Right cardiac atrium (tissue), 5 donors: Measurements from ENCODE around the gene SLC35B2. TPM values are rescaled to one million over a fixed set of nuclear protein-coding genes. Genes with fewer than 3 reads are reported as not detected.

Experiments used
- ATAC-seq, 2 donors: fragments of 200-7000 bp; cut with Tn5 transposase; one replicate each; pipeline versions ENCODE4 v1.8.0 to v1.9.1; 2020; ENCODE audit warnings: moderate library complexity in 2 of 2, mild to moderate bottlenecking in 1 of 2
- DNase-seq, 3 donors: peaks; one replicate each; pipeline ENCODE4 v3.0.0-alpha.2; 2020
- H3K27ac ChIP-seq: one replicate; pipeline ENCODE4 v1.5.1; 2013; ENCODE audit warnings: mild to moderate bottlenecking, low read length, control low read depth, moderate library complexity
- H3K27me3 ChIP-seq: one replicate; pipeline ENCODE4 v1.6.1; 2013; ENCODE audit not compliant: control insufficient read depth, insufficient read depth
- H3K4me1 ChIP-seq: one replicate; pipeline ENCODE4 v1.6.1; 2013; ENCODE audit warnings: low read length; ENCODE audit not compliant: control insufficient read depth, insufficient read depth
- H3K4me3 ChIP-seq: one replicate; pipeline ENCODE4 v1.5.1; 2013; ENCODE audit warnings: low read length, control low read depth
- H3K9me3 ChIP-seq: one replicate; pipeline ENCODE4 v1.6.1; 2013; ENCODE audit warnings: low read length; ENCODE audit not compliant: control insufficient read depth
- WGBS: extraction: QIAGEN DNeasy Blood & Tissue Kit; methylation state at CpG from one replicate; pipeline ENCODE4 v1.1.7; 2013; 5-methylcytosine and 5-hydroxymethylcytosine counted together
- intact Hi-C, 4 donors: fragments of 100-400 bp; cut with DNase I; formaldehyde crosslinking; loops; one replicate each; pipeline versions ENCODE4 v1.11.0 to v1.14.0; 2022 to 2023
- long read RNA-seq, 4 donors: library from polyadenylated mRNA; unstranded; transcript quantifications; one replicate each; pipeline ENCODE4 v2.0.0, GENCODE V29; 2020 to 2021
- polyA plus RNA-seq: library from polyadenylated mRNA; stranded (reverse); fragments of 200-250 nt; gene quantifications from one replicate; pipeline ENCODE4 v1.2.3, GENCODE V29; 2013
- total RNA-seq, 4 donors: library from RNA; stranded (reverse); fragmentation: NEBNext Ultra II Directional; extraction: Animal tissue kit (Norgen Biotek cat#: 25700); gene quantifications; one replicate each; pipeline ENCODE4 v1.2.1, GENCODE V29; 2021
- donor health status: healthy with polysubstance abuse.
- donor health status: DM: no; HTN: yes; CAD: no.
- donor health status: DM: no; HTN: no; CAD: no.
- donor health status: DM: no; HTN: yes; CAD: no; lungs with severe emphysema.
- donor health status: DM: yes; HTN: yes; CAD: no.

The SLC35B2 gene
- 10 to 100 TPM; 21.0 to 25.2 (median 23.0) TPM for total RNA-seq
- polyA plus RNA-seq = 15.8 TPM
- long read RNA-seq, donor 1, transcript SLC35B2-202 (4 exons, 2,043 nt) = major isoform, 139 of 155 reads
- long read RNA-seq, donor 1, partial matches to known transcripts = 2 of 155 reads
- long read RNA-seq, donor 1, other reads (novel, unspliced or antisense) = 6 of 155 reads
- long read RNA-seq, donor 2, transcript SLC35B2-202 (4 exons, 2,043 nt) = major isoform, 65 of 74 reads
- long read RNA-seq, donor 2, partial matches to known transcripts = 1 of 74 reads
- long read RNA-seq, donor 2, other reads (novel, unspliced or antisense) = 7 of 74 reads
- long read RNA-seq, donor 3, transcript SLC35B2-202 (4 exons, 2,043 nt) = major isoform, 241 of 283 reads
- long read RNA-seq, donor 3, transcript SLC35B2-201 (3 exons, 1,898 nt) = minor isoform, 11 of 283 reads
- long read RNA-seq, donor 3, partial matches to known transcripts = 7 of 283 reads
- long read RNA-seq, donor 3, other reads (novel, unspliced or antisense) = 20 of 283 reads
- long read RNA-seq, donor 4, transcript SLC35B2-202 (4 exons, 2,043 nt) = major isoform, 66 of 73 reads
- long read RNA-seq, donor 4, partial matches to known transcripts = 4 of 73 reads
- long read RNA-seq, donor 4, other reads (novel, unspliced or antisense) = 1 of 73 reads

DNA sequence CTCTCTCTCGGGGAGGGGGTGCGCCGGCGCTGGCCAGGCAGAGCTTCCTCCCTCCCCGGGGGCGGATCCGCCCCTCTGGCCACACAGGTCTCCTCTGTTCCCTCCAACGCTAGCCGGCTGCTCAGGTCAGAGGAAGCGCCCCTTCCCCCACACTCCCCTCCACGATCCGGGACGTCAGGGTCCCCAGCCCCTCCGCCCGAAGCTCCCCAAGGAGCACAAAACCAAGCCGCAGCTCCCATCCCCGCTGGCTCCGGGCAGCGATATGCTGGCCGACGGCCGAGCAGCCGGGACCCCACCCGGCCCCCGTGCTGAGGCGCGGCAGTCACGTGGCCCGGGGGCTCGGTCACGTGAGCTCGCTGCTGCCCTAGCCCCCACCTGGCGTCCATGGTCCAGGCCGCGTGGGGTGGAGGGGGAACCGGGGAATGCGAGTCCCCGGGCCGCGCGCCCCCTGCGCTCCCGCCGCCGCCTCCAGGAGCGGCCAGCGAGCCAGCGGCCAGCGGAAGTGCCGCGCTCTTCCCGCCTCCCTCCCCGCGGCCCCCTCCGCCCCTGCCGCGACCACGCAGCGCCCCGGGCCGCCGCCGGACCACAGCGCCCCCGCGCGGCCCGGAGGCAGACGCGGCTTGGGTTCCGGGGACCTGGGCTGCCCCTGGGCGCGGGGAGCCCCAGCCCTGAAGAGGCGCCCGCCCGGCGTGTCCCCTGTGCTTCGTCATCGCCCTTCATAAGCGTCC lies at the start of gene SLC35B2:
TSS of gene SLC35B2 (minus strand) at position 504 of the 728 bp plus-strand sequence. CDS start at position 386, 118 bp downstream.
- H3K27me3 ChIP-seq = no peaks in the 10 kb centered on the region
- intact Hi-C loops = no loop called here
- no peaks in the 10 kb centered on the region for H3K9me3 ChIP-seq
- ATAC-seq (peak; percentile 70 to 76), DNase-seq (peak; percentile 80 to 91 (median 88))
- peak within 1 kb of the TSS; percentile 71 for H3K27ac ChIP-seq
- WGBS = under 1% methylated on average over 80 of the region's 80 CpGs
- peaks cover 7% of the 10 kb centered on the region for H3K4me1 ChIP-seq
- peak within 1 kb of the TSS; percentile 71 for H3K4me3 ChIP-seq

GRCh38 chr6:44306710-44307109 lies 49.4 kb upstream of the SLC35B2 start:
- no peak overlapping the region for H3K27ac ChIP-seq
- intact Hi-C loops = no loop called here
- H3K4me3 ChIP-seq = no peak overlapping the region
- WGBS = 89% methylated on average over 8 of the region's 8 CpGs
- no peaks in the 10 kb centered on the region for H3K9me3 ChIP-seq
- DNase-seq (no peak), ATAC-seq (no peak)
- H3K27me3 ChIP-seq = no peaks in the 10 kb centered on the region
- H3K4me1 ChIP-seq = no peaks in the 10 kb centered on the region

DNA sequence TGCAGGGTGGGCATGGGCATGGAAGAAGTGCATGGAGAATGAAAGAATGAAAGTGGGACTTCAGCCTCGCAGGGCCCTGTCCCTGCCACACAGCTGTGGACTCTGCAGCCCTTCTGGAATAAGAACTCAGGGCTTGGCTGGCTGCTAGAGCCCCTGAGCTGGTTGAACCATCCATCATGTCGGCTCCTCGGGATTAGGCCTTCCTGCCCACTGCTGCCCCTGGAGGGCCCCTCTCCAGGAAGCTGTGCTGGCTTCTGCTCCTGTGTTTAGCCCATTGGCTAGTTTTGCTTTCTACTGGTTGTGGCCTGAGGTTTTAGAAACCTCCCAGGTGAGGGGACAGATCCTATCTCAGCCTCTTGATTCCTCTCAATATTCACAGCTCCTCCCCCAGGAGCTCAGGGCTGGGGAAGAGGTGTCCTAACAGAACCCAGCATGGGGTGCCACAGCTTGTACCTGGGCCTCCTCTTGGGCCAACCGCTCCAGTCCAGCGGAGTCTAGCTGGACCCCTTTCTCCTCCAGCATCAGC lies 47.9 kb upstream of the SLC35B2 start:
- intact Hi-C loops = no loop called here
- no peak overlapping the region for H3K27ac ChIP-seq
- ATAC-seq = no peak
- H3K9me3 ChIP-seq = no peaks in the 10 kb centered on the region
- no peak overlapping the region for H3K4me3 ChIP-seq
- DNase-seq = no peak
- no peaks in the 10 kb centered on the region for H3K27me3 ChIP-seq
- H3K4me1 ChIP-seq = no peaks in the 10 kb centered on the region
- 84% methylated on average over 5 of the region's 5 CpGs for WGBS

DNA sequence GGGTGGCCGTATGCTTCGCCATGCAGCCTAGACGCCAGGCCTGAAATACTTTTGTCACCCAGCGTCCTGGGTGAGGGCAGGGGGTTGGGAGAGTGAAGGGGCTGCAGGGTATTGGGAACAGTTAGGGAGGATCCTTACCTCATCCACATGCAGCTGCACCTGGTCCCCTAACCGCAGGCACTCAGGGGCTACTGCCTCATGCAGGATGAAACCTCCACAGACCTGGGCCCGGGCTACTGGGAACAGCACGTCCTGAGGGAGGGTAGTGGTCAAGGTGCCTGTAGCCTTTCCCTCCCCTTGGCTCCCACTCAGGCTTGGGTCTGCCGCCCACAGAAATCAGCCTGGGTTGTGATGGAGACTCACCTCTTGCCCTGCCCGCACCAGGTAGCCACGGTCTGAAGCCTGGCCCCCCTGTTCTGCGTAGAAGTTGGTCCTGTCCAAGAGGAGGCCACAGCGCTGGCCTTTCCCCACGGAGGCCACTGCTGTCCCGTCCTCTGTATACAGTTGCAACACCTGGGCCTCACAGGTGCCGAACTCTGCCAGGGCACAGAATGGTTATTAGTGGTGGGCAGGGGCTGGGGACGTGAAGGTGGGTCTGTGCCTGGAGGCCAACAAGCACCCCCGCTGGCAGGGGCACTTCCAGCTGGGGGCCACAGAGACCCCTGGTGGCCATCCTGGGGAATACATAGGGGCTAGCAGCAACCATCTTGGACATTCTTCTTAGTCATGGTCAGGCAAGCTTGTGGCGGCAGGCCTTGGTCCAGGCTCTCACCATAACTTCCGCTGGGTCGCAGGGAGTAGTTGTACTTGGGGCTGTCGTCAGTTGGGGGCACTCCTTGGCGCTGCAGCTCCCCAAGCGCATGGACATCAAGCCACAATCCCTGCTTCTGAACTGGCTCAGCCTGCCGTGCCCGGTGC lies 47.2 kb upstream of the SLC35B2 start:
- no peaks in the 10 kb centered on the region for H3K4me1 ChIP-seq
- ATAC-seq (peak in 1 of 2 donors; percentile 34), DNase-seq (peak in 2 of 3 donors; percentile 60 to 67)
- no peaks in the 10 kb centered on the region for H3K27me3 ChIP-seq
- intact Hi-C loops = no loop called here
- no peak overlapping the region for H3K4me3 ChIP-seq
- H3K27ac ChIP-seq = no peak overlapping the region
- WGBS = 82% methylated on average over 25 of the region's 25 CpGs
- H3K9me3 ChIP-seq = no peaks in the 10 kb centered on the region

DNA sequence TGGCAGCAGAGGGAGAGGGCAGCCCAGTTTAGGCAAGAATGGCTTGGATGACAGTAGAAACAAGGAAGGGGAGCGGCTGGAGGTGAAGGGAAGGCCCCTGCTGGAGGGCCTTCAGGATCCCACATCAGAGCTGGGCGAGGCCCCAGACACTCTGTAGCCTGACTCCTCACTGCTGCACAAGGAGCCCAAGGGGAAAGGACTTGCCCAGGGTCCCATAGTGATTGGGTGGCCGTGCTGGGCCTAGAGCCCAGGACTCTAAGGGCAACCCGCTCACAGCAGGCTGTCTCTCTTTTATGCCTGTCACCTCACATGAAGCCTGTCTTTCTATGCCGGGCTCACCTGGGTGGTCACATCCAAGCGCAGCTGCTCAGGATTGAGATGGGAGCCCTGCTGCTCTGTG lies 46.5 kb upstream of the SLC35B2 start:
- ATAC-seq (no peak), DNase-seq (no peak)
- no peaks in the 10 kb centered on the region for H3K27me3 ChIP-seq
- no peak overlapping the region for H3K4me3 ChIP-seq
- H3K9me3 ChIP-seq = no peaks in the 10 kb centered on the region
- H3K4me1 ChIP-seq = no peaks in the 10 kb centered on the region
- intact Hi-C loops = no loop called here
- WGBS = 98% methylated on average over 6 of the region's 6 CpGs
- no peak overlapping the region for H3K27ac ChIP-seq

DNA sequence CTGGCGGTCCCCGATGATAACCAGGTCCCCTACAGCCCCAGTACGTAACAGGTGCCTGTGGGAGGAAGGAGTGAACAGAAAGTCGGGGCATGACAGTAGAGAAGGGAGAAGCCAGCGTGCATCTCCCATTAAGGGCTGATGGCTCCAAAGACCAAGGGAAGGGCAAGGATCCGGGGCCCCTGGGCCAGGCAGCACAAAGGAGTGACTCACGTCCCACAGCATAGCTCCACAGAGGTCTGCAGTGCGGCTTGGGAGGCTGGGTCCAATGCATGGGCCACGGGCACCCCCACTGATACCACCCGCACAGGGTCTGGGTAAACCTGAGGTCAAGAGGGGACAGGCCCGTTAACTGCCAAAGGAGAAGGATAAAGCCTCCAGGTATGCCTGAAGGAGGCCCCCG lies 45.5 kb upstream of the SLC35B2 start:
- H3K27me3 ChIP-seq = no peaks in the 10 kb centered on the region
- ATAC-seq (no peak), DNase-seq (no peak)
- H3K27ac ChIP-seq = no peak overlapping the region
- H3K4me1 ChIP-seq = no peaks in the 10 kb centered on the region
- H3K9me3 ChIP-seq = no peaks in the 10 kb centered on the region
- H3K4me3 ChIP-seq = no peak overlapping the region
- 91% methylated on average over 12 of the region's 12 CpGs for WGBS
- intact Hi-C loops = no loop called here

DNA sequence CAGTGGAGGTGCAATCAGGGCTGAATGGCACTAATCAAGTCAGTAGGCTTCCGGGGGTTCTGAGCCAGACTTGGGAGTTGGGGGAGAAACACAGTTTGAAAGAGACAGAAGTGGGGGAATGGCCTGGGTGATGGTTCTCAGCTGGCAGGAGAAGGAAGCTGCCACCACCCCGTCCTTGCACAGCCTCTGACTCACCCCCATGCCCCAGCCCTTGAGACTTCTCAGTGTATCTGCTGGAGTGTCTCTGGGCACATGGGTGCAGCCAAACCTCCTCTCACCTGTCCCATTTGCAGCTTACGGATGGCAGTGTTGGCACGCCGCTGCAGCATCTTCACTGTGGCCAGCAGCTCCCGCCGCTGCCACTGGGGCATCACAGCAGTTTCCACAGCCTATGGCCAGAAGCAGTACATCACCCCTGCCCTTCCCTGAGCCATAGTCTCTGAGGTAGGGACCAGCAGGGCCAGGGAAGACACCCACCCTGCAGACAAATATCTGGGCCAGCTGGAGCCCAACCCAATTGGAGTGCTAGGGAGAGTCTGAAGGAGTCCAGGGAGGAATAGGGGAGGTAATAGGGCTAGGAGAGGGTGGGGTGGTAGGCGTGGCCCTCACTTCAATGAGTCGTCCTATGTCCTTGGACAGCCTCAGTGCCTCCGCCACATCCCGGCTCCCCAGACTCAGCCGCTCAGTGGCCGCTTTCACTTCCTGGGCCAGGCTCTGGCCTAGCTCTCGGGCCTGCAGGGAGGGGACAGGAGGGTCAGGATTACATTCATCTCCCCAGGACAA lies 44.6 kb upstream of the SLC35B2 start:
- DNase-seq = no peak
- no peaks in the 10 kb centered on the region for H3K27me3 ChIP-seq
- H3K4me1 ChIP-seq = peaks cover 1% of the 10 kb centered on the region
- intact Hi-C loops = no loop called here
- no peaks in the 10 kb centered on the region for H3K9me3 ChIP-seq
- no peak overlapping the region for H3K4me3 ChIP-seq
- no peak for ATAC-seq
- no peak overlapping the region for H3K27ac ChIP-seq
- 92% methylated on average over 14 of the region's 14 CpGs for WGBS

- Histone ChIP-seq H3K27ac (no peak overlapping the region), H3K4me1 (peaks cover 4% of the 10 kb centered on the region), H3K4me3 (no peak overlapping the region), H3K9me3 (no peaks in the 10 kb centered on the region), H3K27me3 (no peaks in the 10 kb centered on the region)
- intact Hi-C loops = no loop called here
- 94% methylated on average over 8 of the region's 8 CpGs for WGBS
- ATAC-seq (no peak), DNase-seq (no peak)
Observed at GRCh38 chr6:44301106-44301505, 43.8 kb upstream of the SLC35B2 start.

DNA sequence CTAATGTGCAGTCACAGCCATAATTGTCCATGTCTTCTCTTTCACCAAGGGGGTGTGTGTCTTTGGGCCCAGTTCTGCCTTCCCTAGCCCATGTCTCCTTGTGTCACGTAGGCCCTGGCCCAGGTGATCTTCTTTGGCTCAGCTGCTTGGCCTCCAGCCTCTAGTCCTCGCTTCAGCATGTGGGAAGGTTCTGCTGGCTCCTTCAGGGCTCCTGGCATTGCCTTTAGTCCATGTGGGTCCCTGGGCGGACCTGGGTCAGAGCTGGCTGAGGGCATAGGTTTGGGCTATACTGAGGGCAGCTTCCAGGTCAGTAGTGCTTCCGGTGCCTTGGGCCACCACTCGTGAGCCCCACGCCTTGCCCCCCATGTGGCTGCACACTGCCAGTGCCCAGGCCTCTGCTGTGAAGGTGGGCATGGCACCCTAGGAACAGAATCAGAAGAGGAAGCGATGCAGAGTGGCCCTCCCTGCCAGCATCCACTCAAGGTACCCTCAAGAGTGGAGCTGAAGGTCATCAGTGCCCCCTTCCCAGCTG lies 43.0 kb upstream of the SLC35B2 start:
- DNase-seq (no peak), ATAC-seq (no peak)
- Histone ChIP-seq H3K27ac (no peak overlapping the region), H3K27me3 (no peaks in the 10 kb centered on the region), H3K4me3 (no peak overlapping the region), H3K9me3 (no peaks in the 10 kb centered on the region), H3K4me1 (peaks cover 4% of the 10 kb centered on the region)
- 90% methylated on average over 7 of the region's 7 CpGs for WGBS
- intact Hi-C loops = no loop called here
